Right lobe of liver (tissue), 4 donors: ENCODE measurements around the gene DIP2C.

Experiments
- POLR2A ChIP-seq: fragments of 450-650 bp; IDR thresholded peaks from one replicate; pipeline ENCODE4 v1.6.1; 2017; ENCODE audit warnings: antibody characterized with exemption, mild to moderate bottlenecking
- TF ChIP-seq, protein P1 (sequence below), 4 donors: fragments of 200-600 bp in 3 of 4; fragments of 450-650 bp in 1 of 4; IDR thresholded peaks; one replicate each; pipeline versions ENCODE4 v1.5.1 to v1.8.0; 2016 to 2022; ENCODE audit warnings: antibody characterized with exemption in 4 of 4, mild to moderate bottlenecking in 2 of 4
- donor health status: DM: no; HTN: no; CAD: no.
- donor health status: DM: no; HTN: no; CAD: no.
- donor health status: DM: no; HTN: yes; CAD: no.

DNA sequence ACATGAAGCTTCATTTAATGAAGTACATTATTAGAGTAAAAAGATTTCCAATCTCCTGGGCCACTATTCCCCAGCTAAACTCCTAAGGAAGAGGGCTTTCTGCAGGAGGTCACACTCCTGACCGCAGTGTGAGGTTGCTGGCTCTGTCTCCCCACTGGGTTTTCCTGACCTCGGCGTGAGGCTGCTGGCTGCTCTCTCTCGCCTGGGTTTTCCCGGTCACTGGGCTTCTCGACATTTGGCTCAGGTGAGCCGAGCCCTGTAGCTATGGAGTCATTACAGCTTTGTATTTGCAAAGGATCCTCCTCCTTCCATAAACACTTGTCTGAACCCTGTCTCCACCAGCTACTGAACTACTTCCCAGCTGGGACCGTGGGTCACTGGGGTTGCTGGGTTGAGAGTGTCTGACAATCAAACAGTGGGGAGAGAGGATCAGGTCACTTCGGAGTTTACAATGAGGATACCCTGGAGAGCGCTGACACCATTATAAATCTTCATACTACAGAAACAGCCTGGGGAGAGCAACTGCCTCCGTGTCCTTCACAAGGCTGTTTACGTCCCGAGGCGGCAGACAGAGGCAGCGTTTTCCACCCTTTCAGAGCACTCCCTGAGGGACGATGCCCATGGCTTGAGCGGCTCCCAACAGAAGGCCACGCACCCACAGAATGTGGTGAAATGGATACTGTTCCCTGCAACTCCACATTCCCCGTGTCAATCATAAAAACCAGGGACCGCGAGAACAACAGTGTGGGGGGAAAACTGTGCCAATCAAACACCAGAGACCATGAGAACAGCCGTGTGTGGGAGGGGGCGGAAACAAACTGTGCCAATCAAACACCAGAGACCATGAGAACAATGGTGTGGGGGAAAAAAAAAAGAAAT, 328.0 kb downstream of the DIP2C start:
- TF ChIP-seq, protein P1, sequence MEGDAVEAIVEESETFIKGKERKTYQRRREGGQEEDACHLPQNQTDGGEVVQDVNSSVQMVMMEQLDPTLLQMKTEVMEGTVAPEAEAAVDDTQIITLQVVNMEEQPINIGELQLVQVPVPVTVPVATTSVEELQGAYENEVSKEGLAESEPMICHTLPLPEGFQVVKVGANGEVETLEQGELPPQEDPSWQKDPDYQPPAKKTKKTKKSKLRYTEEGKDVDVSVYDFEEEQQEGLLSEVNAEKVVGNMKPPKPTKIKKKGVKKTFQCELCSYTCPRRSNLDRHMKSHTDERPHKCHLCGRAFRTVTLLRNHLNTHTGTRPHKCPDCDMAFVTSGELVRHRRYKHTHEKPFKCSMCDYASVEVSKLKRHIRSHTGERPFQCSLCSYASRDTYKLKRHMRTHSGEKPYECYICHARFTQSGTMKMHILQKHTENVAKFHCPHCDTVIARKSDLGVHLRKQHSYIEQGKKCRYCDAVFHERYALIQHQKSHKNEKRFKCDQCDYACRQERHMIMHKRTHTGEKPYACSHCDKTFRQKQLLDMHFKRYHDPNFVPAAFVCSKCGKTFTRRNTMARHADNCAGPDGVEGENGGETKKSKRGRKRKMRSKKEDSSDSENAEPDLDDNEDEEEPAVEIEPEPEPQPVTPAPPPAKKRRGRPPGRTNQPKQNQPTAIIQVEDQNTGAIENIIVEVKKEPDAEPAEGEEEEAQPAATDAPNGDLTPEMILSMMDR (IDR thresholded peaks at IDR 0.05) = no peak
- TF ChIP-seq POLR2A = no peak
